Ishikawa (cell line): ENCODE data around the gene ZFAND3.

Experiments
- CEBPB ChIP-seq: IDR thresholded peaks from 2 replicates; pipeline ENCODE4 v1.6.1; 2012
- CREB1 ChIP-seq: IDR thresholded peaks from 2 replicates; pipeline ENCODE4 v1.6.1; 2012; ENCODE audit warnings: low read depth
- EGR1 ChIP-seq: IDR thresholded peaks from 2 replicates; pipeline ENCODE4 v1.6.1; 2012
- EP300 ChIP-seq: IDR thresholded peaks from 2 replicates; pipeline ENCODE4 v1.6.1; 2012; ENCODE audit warnings: borderline replicate concordance
- FOXM1 ChIP-seq: IDR thresholded peaks from 2 replicates; pipeline ENCODE4 v1.6.1; 2012; ENCODE audit warnings: low read depth, borderline replicate concordance
- MAX ChIP-seq: IDR thresholded peaks from 2 replicates; pipeline ENCODE4 v1.6.1; 2012
- NFIC ChIP-seq: IDR thresholded peaks from 2 replicates; pipeline ENCODE4 v1.6.1; 2012
- RAD21 ChIP-seq: IDR thresholded peaks from 2 replicates; pipeline ENCODE4 v1.6.1; 2012; ENCODE audit warnings: low read depth
- REST ChIP-seq: IDR thresholded peaks from 2 replicates; pipeline ENCODE4 v1.6.1; 2012; ENCODE audit warnings: low read depth, mild to moderate bottlenecking
- TAF1 ChIP-seq: IDR thresholded peaks from 2 replicates; pipeline ENCODE4 v1.6.1; 2012; ENCODE audit warnings: low read depth, mild to moderate bottlenecking
- TCF12 ChIP-seq: IDR thresholded peaks from 2 replicates; pipeline ENCODE4 v1.6.1; 2012; ENCODE audit warnings: low read depth
- TEAD4 ChIP-seq: IDR thresholded peaks from 2 replicates; pipeline ENCODE4 v1.6.1; 2012
- USF1 ChIP-seq: IDR thresholded peaks from 2 replicates; pipeline ENCODE4 v1.6.1; 2012
- YY1 ChIP-seq: IDR thresholded peaks from 2 replicates; pipeline ENCODE4 v1.6.1; 2012; ENCODE audit warnings: low read depth
- ZBTB7A ChIP-seq: IDR thresholded peaks from 2 replicates; pipeline ENCODE4 v1.6.1; 2012; ENCODE audit warnings: low read depth

Gene ZFAND3

GRCh38 chr6:38153798-38154345 is 334.3 kb downstream of the ZFAND3 start:
- TF ChIP-seq TAF1 (no peak), NFIC (no peak), CEBPB (no peak), TEAD4 (no peak), EP300 (no peak), YY1 (no peak), CREB1 (no peak), USF1 (no peak), TCF12 (no peak), FOXM1 (no peak), RAD21 (no peak), REST (no peak), EGR1 (no peak), ZBTB7A (no peak), MAX (no peak)

GRCh38 chr6:38154731-38155130 is 335.2 kb downstream of the ZFAND3 start:
- no peak for TF ChIP-seq USF1
- no peak for TF ChIP-seq TAF1
- no peak for TF ChIP-seq REST
- no peak for TF ChIP-seq TEAD4
- TF ChIP-seq MAX: no peak
- no peak for TF ChIP-seq NFIC
- no peak for TF ChIP-seq CREB1

GRCh38 chr6:38155144-38155543 is 335.6 kb downstream of the ZFAND3 start:
- TF ChIP-seq EP300: no peak

GRCh38 chr6:38155621-38156204 is 336.2 kb downstream of the ZFAND3 start:
- TF ChIP-seq CREB1 (no peak), USF1 (no peak), REST (no peak), RAD21 (no peak), TAF1 (no peak)
